HG03196 (cell line): ENCODE measurements around the gene KRT86.
"Not testable (repeated sequence)": the region's sequence is repeated elsewhere in the genome, so short reads cannot be mapped to it uniquely, and the experiment has no call there.

Source experiments
- ATAC-seq: cut with Tn5 transposase; IDR thresholded peaks from one replicate; pipeline ENCODE4 v1.9.1; 2021; ENCODE audit not compliant: unreplicated experiment

Gene KRT86

GRCh38 chr12:52267266-52267665 is 7.2 kb upstream of the KRT86 start:
- no peak for ATAC-seq

DNA sequence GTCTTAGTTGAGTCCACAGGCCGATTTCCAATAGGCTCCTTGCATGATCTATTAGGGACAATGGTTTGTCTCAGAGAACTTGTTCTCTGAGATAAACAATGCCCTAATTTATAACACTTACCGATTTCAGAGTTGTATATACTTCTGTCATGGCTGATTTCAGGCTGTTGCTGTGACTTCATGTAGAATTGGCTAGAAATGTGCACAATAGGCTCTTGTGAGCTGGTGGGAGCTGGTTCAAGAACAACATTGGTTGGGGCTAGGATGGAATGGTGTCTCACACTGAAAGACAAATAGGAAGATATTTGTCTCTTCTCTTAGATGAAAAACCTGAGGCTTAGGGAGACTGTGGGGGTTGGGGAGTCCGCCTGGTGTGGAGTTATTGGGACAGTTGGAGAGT is 6.7 kb upstream of the KRT86 start:
- ATAC-seq, result no peak

DNA sequence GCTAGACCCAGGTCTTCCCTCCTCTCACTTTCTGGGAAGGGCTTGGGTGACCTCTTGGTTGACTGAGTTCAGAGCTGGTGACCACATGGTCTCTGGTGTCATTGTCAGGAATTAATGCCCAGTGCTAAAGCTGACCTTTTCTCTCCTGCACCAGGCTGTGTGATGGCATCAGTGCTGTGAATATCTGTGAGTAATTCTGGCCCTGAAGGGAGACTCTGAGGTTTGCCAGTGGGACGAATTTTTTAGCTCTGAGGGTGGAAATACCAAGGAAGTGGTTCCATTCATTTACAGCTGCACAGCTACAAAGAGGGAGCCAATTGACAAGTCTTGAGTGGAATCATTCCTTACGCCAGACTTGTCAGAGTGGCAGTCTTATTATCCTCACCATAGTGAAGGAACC is 6.2 kb upstream of the KRT86 start:
- no peak for ATAC-seq

DNA sequence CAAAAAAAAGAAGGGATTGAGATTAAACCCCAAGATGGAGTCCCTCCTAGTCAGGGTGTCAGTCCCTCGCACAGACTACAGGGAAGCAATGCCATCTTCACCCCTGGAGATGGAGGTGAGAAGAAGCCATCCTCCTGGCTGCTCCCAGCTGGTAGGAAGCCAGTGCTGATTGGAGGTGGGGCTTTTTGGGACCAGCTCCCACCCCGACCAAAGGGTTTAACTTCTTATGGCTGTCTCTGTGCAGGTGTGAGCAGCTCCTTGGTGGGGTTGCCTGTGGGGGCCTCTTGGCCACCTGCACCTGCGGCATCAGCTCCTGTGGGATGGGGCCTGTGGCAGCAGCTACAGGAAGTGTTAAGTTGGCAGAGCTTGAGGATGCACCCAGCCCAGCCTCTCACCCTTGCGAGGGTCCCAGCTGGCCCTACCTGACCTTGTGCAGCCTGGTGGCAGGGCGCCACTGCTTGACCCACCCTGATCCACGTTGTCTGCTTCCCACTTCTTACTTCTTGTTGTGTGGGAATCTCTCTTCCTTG is 3.8 kb upstream of the KRT86 start:
- ATAC-seq, result no peak

- ATAC-seq, result no peak
Observed at GRCh38 chr12:52271158-52271557, 3.3 kb upstream of the KRT86 start.

GRCh38 chr12:52275686-52276085 is 1.2 kb downstream of the KRT86 start:
- ATAC-seq, result no peak

- no peak for ATAC-seq
Observed at GRCh38 chr12:52277486-52278245, 3.2 kb downstream of the KRT86 start.

DNA sequence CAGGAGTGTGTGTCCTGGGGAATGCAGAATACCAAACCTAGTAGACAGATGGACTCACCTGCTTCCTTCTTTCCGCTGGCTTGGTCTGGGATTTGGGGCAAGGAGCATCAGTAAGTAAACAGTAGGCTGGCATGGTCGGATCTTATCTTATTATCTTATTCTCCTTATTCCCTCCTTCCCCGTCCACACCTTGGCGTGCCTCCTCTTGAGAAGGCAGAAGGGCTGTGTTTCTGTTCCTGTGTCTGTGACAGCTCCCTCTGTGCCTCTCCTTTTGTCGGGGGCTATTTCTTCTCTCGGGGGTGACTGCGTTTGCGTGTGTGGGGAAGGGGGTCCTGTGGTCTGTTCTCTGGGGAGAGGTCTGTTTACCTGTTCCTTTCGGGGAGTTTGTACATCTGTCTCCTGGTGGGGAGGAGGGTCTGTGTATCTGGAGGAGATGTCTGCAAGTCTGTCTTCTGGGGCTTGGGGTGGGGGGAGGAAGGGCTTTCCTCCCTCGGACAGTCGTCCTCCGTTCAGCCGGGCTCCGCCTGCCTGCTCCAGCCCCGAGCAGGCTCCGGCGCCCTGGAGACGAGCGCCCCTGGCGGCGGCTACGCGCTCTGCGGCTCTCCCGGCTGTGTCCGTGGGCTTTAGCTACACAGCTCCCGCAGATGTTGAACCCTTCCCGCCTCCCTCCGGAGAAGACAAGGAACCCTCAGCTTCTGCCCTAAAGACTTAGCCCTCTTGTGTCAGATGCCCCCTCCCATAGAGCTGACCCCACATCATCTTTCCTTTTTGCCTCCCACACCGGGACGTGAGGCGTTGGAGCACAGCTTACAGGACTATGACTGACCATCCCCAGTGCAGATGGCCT is 4.4 kb downstream of the KRT86 start:
- ATAC-seq, result peak; percentile 58

GRCh38 chr12:52279422-52280318 is 5.2 kb downstream of the KRT86 start:
- no peak for ATAC-seq

- no peak for ATAC-seq
Observed at GRCh38 chr12:52280319-52280795, 5.9 kb downstream of the KRT86 start.

DNA sequence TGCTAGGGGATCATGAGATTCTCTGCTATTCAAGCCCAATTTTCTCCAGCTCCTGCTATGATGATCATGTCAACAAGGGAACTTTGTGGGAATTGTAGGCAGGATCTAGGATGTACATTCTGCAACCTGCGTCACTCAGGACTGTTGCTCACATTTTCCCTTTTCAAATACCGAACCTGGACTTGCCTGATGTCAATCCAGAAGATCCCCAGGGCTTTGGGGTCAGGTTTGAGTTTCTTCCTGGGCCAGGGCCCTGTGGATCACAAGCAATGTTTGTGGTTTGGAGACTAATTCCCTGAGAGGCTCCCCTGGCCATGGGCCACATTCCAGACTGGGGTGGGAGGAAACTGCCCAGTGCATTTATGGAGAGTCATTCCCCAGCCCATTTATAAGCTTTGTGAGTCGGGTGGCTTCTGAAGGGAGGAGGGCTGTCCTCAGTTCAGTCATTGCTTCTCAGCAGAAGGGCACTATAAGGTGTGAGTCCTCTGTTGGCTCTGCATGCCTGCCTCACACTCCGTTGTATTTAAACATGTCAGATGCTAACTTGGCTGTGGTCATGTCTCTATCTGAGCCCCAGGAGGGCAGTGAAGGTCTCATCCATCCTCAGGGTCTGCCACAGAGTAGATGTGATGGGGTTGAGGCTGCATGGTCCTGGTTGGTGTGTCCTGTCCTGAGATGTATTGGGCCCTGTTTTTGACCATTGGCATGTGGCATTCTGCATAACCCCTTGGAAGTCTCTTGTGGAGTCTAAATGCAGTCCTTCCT is 6.5 kb downstream of the KRT86 start:
- ATAC-seq, result no peak

DNA sequence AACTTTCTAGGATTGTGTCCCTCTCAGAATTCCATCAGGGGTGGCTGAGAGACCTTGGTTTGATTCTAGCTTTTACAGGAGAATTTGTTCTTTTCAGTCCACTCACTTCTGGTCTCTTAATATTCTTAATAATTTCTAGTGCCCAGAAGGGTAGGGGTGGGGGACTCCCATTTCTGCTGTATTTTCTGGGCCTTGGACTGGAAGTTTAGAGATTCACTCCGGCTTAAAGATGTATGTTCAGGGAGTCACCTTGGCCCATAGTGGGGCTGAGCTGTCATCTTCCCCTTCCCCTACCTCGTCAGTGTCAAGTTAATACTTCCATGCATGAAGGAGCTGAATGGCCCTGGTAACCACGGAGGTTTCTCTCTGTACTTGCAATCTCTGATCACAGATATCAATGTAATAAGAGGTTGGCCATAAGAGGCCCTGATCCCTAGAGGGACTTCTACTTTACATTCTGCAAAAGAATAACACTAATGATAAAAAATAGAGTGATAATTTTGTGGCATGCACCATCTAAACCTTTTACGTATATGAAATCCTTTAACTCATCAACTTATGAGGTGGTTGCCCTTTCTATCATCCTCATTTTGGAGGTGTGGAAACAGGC is 10.2 kb downstream of the KRT86 start:
- no peak for ATAC-seq

- ATAC-seq, result no peak
Observed at GRCh38 chr12:52285172-52285745, 10.8 kb downstream of the KRT86 start.

- no peak for ATAC-seq
Observed at GRCh38 chr12:52285851-52286530, 11.5 kb downstream of the KRT86 start.

DNA sequence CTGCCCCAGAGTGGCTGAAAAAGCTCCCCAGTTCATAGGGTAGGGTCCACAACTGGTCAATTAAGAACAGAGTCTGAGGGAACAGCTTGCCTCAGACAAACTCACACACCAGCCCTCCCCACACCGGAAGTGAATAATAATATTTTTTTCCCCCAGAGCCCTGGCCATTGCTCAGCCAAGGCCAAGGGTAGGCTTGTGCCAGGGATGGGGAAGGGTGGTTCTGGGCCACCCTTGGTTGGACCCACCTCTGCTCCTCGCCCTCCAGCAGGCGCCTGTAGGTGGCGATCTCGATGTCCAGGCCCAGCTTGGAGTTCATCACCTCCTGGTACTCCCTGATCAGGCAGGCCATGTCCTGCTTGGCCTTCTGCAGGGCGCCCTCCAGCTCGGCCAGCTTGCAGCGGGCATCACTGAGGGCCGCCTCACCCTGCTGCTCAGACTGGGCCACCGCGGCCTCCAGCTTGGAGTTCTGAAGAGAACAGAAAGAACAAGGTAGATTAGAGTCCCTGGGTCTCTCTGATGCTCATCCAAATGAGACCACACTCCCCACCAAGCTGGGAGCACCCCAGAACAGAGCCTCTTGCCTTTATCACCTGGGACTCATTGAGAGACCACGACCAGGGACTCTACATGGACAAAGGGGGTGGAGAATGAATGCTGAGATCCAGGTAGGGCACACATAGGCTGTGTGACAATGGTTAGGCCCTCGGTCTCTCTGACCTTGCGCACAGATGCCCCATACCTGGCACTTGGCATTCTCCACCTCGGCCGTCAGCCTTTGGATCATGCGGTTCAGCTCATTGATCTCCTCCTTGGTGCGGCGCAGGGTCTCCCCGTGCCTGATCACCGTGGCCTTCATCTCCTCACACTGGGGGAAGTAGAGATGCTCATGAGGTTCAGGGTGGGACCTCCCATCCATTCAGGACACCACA is 12.7 kb downstream of the KRT86 start:
- not testable (repeated sequence) for ATAC-seq

DNA sequence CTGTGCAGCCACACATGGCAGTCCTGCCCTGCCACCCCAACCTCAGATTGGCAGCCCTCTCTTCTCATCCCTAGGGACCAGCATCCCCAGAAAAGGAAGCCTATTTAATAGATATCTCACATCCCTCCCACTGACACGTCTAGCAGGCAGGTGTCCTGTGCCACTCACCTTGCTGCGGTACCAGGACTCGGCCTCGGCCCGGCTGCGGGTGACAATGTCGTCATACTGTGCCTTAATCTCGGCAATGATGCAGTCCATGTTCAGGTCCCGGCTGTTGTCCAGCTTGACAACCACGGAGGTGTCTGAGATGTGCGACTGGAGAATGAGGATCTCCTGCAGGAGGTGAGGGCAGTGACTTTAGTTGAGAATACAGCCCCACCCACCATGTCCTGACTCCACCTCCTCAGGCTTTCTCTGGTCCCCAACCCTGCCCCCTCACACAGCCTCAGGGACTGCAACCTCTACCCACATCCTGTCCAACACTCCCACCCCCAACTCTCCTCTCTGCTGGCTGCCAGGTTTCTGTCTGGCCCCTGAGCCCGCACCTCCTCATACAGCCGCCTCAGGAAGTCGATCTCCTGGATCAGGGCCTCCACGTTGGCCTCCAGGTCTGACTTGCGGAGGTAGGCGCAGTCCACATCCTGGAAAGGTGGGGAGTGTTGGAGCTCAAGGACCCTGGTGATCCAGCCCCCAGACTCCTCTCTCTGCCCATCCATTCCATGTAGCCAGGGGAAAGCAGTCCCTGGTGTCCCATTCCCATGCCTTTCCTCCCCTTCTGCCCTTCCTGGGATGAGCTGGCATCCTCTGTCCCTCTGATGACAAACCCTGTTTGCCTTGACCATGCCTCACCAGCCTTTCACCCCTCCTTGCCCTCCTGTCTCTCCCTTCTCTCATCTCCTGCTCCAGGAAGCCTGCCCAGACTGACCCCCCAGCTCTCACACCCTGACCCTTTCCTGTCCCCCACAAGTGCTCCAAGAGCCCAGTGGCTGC is 13.7 kb downstream of the KRT86 start:
- peak; percentile 79 for ATAC-seq
